22Rv1 (cell line): ENCODE results near the gene TES.

Experiments
- ZFX ChIP-seq: fragments of 450-650 bp; IDR thresholded peaks from 2 replicates; pipeline ENCODE4 v1.6.1; 2017; ENCODE audit warnings: antibody characterized with exemption, borderline replicate concordance
- TF ChIP-seq, protein P1 (sequence below): fragments of 450-650 bp; IDR thresholded peaks from 2 replicates; pipeline ENCODE4 v1.5.1; 2017; ENCODE audit warnings: mild to moderate bottlenecking

- TF ChIP-seq, protein P1, sequence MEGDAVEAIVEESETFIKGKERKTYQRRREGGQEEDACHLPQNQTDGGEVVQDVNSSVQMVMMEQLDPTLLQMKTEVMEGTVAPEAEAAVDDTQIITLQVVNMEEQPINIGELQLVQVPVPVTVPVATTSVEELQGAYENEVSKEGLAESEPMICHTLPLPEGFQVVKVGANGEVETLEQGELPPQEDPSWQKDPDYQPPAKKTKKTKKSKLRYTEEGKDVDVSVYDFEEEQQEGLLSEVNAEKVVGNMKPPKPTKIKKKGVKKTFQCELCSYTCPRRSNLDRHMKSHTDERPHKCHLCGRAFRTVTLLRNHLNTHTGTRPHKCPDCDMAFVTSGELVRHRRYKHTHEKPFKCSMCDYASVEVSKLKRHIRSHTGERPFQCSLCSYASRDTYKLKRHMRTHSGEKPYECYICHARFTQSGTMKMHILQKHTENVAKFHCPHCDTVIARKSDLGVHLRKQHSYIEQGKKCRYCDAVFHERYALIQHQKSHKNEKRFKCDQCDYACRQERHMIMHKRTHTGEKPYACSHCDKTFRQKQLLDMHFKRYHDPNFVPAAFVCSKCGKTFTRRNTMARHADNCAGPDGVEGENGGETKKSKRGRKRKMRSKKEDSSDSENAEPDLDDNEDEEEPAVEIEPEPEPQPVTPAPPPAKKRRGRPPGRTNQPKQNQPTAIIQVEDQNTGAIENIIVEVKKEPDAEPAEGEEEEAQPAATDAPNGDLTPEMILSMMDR: no peak
- no peak for TF ChIP-seq ZFX
Observed at GRCh38 chr7:116251675-116252074, 41.3 kb downstream of the TES start.
